ENCODE measurements around the gene VSIG2.

Gene VSIG2

GRCh38 chr11:124799348-124800225, 47.5 kb upstream of the VSIG2 start:
- H3K36me3 ChIP-seq (ENCODE audit: control insufficient read depth in 2 of 2, insufficient read depth in 1 of 2, low read length in 2 of 2) = no peaks in the 10 kb centered on the region
- POLR2A ChIA-PET = interaction anchor here (0.8 to 2.3 kb wide), 9 partner anchors 14 to 126 kb away, joined by 3 to 14 read pairs (median 5); partner anchors contain the start of genes SIAE and SPA17
- H3K9me3 ChIP-seq (ENCODE audit: control insufficient read depth, insufficient read depth, low read depth, low read length) = no peaks in the 10 kb centered on the region
- CTCF ChIA-PET = interaction anchor here (0.7 to 2.7 kb wide), 15 partner anchors 9 to 156 kb away, joined by 3 to 16 read pairs (median 5); partner anchors contain the start of genes ESAM and NRGN
- H3K4me1 ChIP-seq (ENCODE audit: control insufficient read depth, insufficient read depth, low read length) = no peaks in the 10 kb centered on the region
- H3K4me3 ChIP-seq (ENCODE audit: low read depth, low read length) = peak overlapping the region; percentile 88
- H3K27ac ChIP-seq (ENCODE audit: extremely low read depth, low read depth, low read length) = peak overlapping the region; percentile 92
- TF ChIP-seq, protein P1, sequence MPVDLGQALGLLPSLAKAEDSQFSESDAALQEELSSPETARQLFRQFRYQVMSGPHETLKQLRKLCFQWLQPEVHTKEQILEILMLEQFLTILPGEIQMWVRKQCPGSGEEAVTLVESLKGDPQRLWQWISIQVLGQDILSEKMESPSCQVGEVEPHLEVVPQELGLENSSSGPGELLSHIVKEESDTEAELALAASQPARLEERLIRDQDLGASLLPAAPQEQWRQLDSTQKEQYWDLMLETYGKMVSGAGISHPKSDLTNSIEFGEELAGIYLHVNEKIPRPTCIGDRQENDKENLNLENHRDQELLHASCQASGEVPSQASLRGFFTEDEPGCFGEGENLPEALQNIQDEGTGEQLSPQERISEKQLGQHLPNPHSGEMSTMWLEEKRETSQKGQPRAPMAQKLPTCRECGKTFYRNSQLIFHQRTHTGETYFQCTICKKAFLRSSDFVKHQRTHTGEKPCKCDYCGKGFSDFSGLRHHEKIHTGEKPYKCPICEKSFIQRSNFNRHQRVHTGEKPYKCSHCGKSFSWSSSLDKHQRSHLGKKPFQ (tag by site-specific recombination; IDR thresholded peaks at IDR 0.05) = no peak
- TF ChIP-seq ZNF138 (tag by site-specific recombination; IDR thresholded peaks at IDR 0.05; ENCODE audit: borderline replicate concordance) (no peak), ZNF292 (tag by site-specific recombination; IDR thresholded peaks at IDR 0.05; ENCODE audit: borderline replicate concordance, low read depth) (no peak), ZNF37A (tag by site-specific recombination; IDR thresholded peaks at IDR 0.05) (no peak), ZNF248 (tag by site-specific recombination; IDR thresholded peaks at IDR 0.05) (no peak), ZNF202 (tag by site-specific recombination; IDR thresholded peaks at IDR 0.05; ENCODE audit: borderline replicate concordance) (no peak), ZNF335 (tag by site-specific recombination; conservative IDR thresholded peaks at IDR 0.05) (peak; percentile 54), ZNF391 (tag by site-specific recombination; IDR thresholded peaks at IDR 0.05; ENCODE audit: borderline replicate concordance, low read depth) (no peak), ZNF16 (tag by site-specific recombination; IDR thresholded peaks at IDR 0.05; ENCODE audit: low read depth) (no peak), ZNF132 (tag by site-specific recombination; IDR thresholded peaks at IDR 0.05; ENCODE audit: borderline replicate concordance) (no peak), ZNF626 (tag by site-specific recombination; IDR thresholded peaks at IDR 0.05) (no peak), KLF17 (tag by site-specific recombination; IDR thresholded peaks at IDR 0.05) (no peak), KLF9 (tag by site-specific recombination; IDR thresholded peaks at IDR 0.05; ENCODE audit: low read depth) (peak; percentile 74), ZBTB8A (tag by site-specific recombination; IDR thresholded peaks at IDR 0.05) (0 out of 2 replicates have a peak, but pooled peaks have one; percentile 32), ZNF677 (tag by site-specific recombination; IDR thresholded peaks at IDR 0.05) (no peak), SP3 (tag by site-specific recombination; IDR thresholded peaks at IDR 0.05) (peak; percentile 51), ZNF585B (tag by site-specific recombination; IDR thresholded peaks at IDR 0.05) (no peak), ZNF133 (tag by site-specific recombination; IDR thresholded peaks at IDR 0.05) (no peak), ZNF623 (tag by site-specific recombination; IDR thresholded peaks at IDR 0.05) (no peak), REST (tag by site-specific recombination; IDR thresholded peaks at IDR 0.05) (no peak), ZSCAN5A (tag by site-specific recombination; IDR thresholded peaks at IDR 0.05) (no peak), ZNF341 (tag by site-specific recombination; IDR thresholded peaks at IDR 0.05; ENCODE audit: low read depth) (no peak)
- TF ChIP-seq, protein P2, sequence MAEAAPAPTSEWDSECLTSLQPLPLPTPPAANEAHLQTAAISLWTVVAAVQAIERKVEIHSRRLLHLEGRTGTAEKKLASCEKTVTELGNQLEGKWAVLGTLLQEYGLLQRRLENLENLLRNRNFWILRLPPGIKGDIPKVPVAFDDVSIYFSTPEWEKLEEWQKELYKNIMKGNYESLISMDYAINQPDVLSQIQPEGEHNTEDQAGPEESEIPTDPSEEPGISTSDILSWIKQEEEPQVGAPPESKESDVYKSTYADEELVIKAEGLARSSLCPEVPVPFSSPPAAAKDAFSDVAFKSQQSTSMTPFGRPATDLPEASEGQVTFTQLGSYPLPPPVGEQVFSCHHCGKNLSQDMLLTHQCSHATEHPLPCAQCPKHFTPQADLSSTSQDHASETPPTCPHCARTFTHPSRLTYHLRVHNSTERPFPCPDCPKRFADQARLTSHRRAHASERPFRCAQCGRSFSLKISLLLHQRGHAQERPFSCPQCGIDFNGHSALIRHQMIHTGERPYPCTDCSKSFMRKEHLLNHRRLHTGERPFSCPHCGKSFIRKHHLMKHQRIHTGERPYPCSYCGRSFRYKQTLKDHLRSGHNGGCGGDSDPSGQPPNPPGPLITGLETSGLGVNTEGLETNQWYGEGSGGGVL (tag by site-specific recombination; IDR thresholded peaks at IDR 0.05) = no peak
- TF ChIP-seq, protein P3, sequence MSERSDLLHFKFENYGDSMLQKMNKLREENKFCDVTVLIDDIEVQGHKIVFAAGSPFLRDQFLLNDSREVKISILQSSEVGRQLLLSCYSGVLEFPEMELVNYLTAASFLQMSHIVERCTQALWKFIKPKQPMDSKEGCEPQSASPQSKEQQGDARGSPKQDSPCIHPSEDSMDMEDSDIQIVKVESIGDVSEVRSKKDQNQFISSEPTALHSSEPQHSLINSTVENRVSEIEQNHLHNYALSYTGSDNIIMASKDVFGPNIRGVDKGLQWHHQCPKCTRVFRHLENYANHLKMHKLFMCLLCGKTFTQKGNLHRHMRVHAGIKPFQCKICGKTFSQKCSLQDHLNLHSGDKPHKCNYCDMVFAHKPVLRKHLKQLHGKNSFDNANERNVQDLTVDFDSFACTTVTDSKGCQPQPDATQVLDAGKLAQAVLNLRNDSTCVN (tag by site-specific recombination; optimal IDR thresholded peaks at IDR 0.05) = peak; percentile 84
